NOMO-1 treated with DMSO at 0.1 percent for 48 hours (cell line): ENCODE results near the gene RAB40C.

Source experiments
- DNase-seq: peaks from one replicate; lab custom pipeline; 2025; ENCODE audit not compliant: unreplicated experiment; lab: John Stamatoyannopoulos, UW

RAB40C gene

GRCh38 chr16:666572-666971 is 76.7 kb downstream of the RAB40C start:
- no peak for DNase-seq

GRCh38 chr16:667113-667779 is 77.4 kb downstream of the RAB40C start:
- DNase-seq, result no peak

- peak; percentile 93 for DNase-seq
Observed at GRCh38 chr16:667780-668518, 78.1 kb downstream of the RAB40C start, which contains the start of gene RHOT2. Gene RHOT2, plus strand, starts transcription at chr16:668132. Its CDS starts 68 bp downstream, at chr16:668200.

- DNase-seq, result no peak
Observed at GRCh38 chr16:668519-669171, 78.8 kb downstream of the RAB40C start.

- no peak for DNase-seq
Observed at GRCh38 chr16:669666-670065, 79.8 kb downstream of the RAB40C start.

- no peak for DNase-seq
Observed at GRCh38 chr16:670485-671352, 80.9 kb downstream of the RAB40C start.

- DNase-seq, result no peak
Observed at GRCh38 chr16:671353-672131, 81.7 kb downstream of the RAB40C start.

GRCh38 chr16:672371-672770 is 82.5 kb downstream of the RAB40C start:
- DNase-seq, result no peak

GRCh38 chr16:672851-673250 is 83.0 kb downstream of the RAB40C start:
- no peak for DNase-seq

GRCh38 chr16:673399-673991 is 83.6 kb downstream of the RAB40C start:
- DNase-seq, result no peak

- DNase-seq, result no peak
Observed at GRCh38 chr16:674214-674881, 84.5 kb downstream of the RAB40C start.

GRCh38 chr16:674968-675883 is 85.4 kb downstream of the RAB40C start, which contains the start of gene RHBDL1:
Gene RHBDL1, plus strand, starts transcription at chr16:675671. Its CDS starts 120 bp downstream, at chr16:675791.
- DNase-seq, result no peak

- DNase-seq, result no peak
Observed at GRCh38 chr16:675884-676564, 86.2 kb downstream of the RAB40C start.

- DNase-seq, result no peak
Observed at GRCh38 chr16:676565-676902, 86.7 kb downstream of the RAB40C start.

- DNase-seq, result no peak
Observed at GRCh38 chr16:676913-677312, 87.0 kb downstream of the RAB40C start.

GRCh38 chr16:677316-678190 is 87.7 kb downstream of the RAB40C start:
- DNase-seq, result no peak
